Superior temporal gyrus (tissue), 1 donor: ENCODE data around the gene INPP5A.

ENCODE experiments used
- DNase-seq: peaks from one replicate; pipeline ENCODE4 v3.0.0-alpha.2; 2016; ENCODE audit errors: extremely low spot score

The INPP5A gene

GRCh38 chr10:132645247-132645530 is 107.6 kb downstream of the INPP5A start:
- no peak for DNase-seq

- no peak for DNase-seq
Measured at GRCh38 chr10:132645630-132646442, 108.2 kb downstream of the INPP5A start.

- no peak for DNase-seq
Measured at GRCh38 chr10:132646443-132647097, 109.0 kb downstream of the INPP5A start.

- no peak for DNase-seq
Measured at GRCh38 chr10:132647424-132647823, 109.8 kb downstream of the INPP5A start.

- peak; percentile 98 for DNase-seq
Measured at GRCh38 chr10:132648072-132648850, 110.7 kb downstream of the INPP5A start.

GRCh38 chr10:132648851-132649528 is 111.4 kb downstream of the INPP5A start:
- peak; percentile 75 for DNase-seq

- no peak for DNase-seq
Measured at GRCh38 chr10:132649651-132650360, 112.2 kb downstream of the INPP5A start.

GRCh38 chr10:132650611-132651250 is 113.1 kb downstream of the INPP5A start:
- DNase-seq, result no peak

- DNase-seq, result no peak
Measured at GRCh38 chr10:132651511-132652029, 114.0 kb downstream of the INPP5A start.

- DNase-seq, result no peak
Measured at GRCh38 chr10:132652446-132652845, 114.9 kb downstream of the INPP5A start.

GRCh38 chr10:132652936-132653590 is 115.5 kb downstream of the INPP5A start:
- no peak for DNase-seq

- DNase-seq, result no peak
Measured at GRCh38 chr10:132653721-132654120, 116.1 kb downstream of the INPP5A start.

GRCh38 chr10:132654121-132654571 is 116.6 kb downstream of the INPP5A start:
- no peak for DNase-seq

- peak; percentile 86 for DNase-seq
Measured at GRCh38 chr10:132654708-132655661, 117.4 kb downstream of the INPP5A start.

- DNase-seq, result no peak
Measured at GRCh38 chr10:132655735-132656134, 118.1 kb downstream of the INPP5A start.

GRCh38 chr10:132656283-132657126 is 118.9 kb downstream of the INPP5A start:
- no peak for DNase-seq

- no peak for DNase-seq
Measured at GRCh38 chr10:132657127-132657706, 119.6 kb downstream of the INPP5A start.

- DNase-seq, result no peak
Measured at GRCh38 chr10:132657748-132658147, 120.2 kb downstream of the INPP5A start.
